Measurements from ENCODE around the gene DDX17. TPM values are rescaled to one million over a fixed set of nuclear protein-coding genes. Genes with fewer than 3 reads are reported as not detected.

DDX17 gene
- total and polyA plus RNA-seq, 9 of the 15 experiments (the other 6 are each of a cell fraction or from before 2014, with no cell fraction given): 17.6 to 421 (median 189) TPM

DNA sequence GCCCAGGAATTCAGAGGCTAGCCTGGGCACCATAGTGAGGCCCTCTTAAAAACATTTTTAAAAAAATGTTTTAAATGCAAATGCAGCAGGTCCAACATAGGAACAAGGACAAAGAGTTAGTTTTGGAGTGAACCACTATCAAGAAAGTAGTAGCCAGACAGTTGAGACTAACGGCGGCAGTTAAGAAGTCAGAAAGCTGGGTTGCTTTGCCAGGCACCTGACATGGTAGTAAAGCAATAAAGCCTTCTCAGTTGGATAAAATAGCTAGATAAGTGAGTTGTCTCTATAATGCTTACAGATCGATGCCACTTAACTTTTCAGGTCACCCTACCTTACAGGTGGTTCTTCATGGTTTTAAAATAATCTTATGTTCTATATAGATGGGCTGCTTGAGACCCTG is 16.9 kb upstream of the DDX17 start:
- Histone ChIP-seq H4K20me1 (replicated peaks; ENCODE audit: control insufficient read depth, insufficient read depth, low read length) (no peaks in the 10 kb centered on the region), H2AFZ (ENCODE audit: low read depth, low read length) (no peak overlapping the region), H3K4me2 (ENCODE audit: insufficient read depth, low read length) (no peak overlapping the region), H3K4me3 (no peak overlapping the region), H3K9ac (ENCODE audit: insufficient read depth in 1 of 2, low read depth in 2 of 2, low read length in 2 of 2) (no peak overlapping the region), H3K27ac (ENCODE audit: extremely low read depth, low read depth, low read length) (no peak overlapping the region), H3K27me3 (ENCODE audit: control insufficient read depth in 2 of 2, insufficient read depth in 2 of 2, low read length in 2 of 2) (no peaks in the 10 kb centered on the region), H3K36me3 (ENCODE audit: control insufficient read depth, insufficient read depth, low read length) (no peaks in the 10 kb centered on the region), H3K9me1 (ENCODE audit: control insufficient read depth, insufficient read depth, low read length) (no peaks in the 10 kb centered on the region), H3K9me3 (replicated peaks; ENCODE audit: control insufficient read depth, insufficient read depth, low read depth, low read length) (no peaks in the 10 kb centered on the region), H3K4me1 (replicated peaks in 1 of 2; ENCODE audit: control insufficient read depth in 2 of 2, insufficient read depth in 2 of 2, low read length in 2 of 2) (no peaks in the 10 kb centered on the region; a peak in 2 of 5 replicates), H3K79me2 (ENCODE audit: control insufficient read depth, insufficient read depth, low read length) (no peaks in the 10 kb centered on the region)
- BruUV-seq (replicated peaks): no TSS peak
- POLR2A ChIA-PET: interaction anchor here (2.5 kb wide), 1 partner anchor 8 kb away, joined by 11 read pairs; no protein-coding TSS in a partner anchor
- DNase-seq (ENCODE audit: extremely low read depth in 1 of 4, low spot score in 3 of 4): no peak
- in situ Hi-C loops (cut with MboI): no loop called here
- no peak for FAIRE-seq
- no peak for ATAC-seq
- CTCF ChIA-PET (ENCODE audit: low intra/inter-chr PET ratio): no interaction called here
- 81% methylated on average over 3 of the region's 3 CpGs for WGBS (ENCODE audit: insufficient coverage, low coverage, missing lambda C conversion rate)
- intact Hi-C loops (cut with micrococcal nuclease): no loop called here
- no peak for TF ChIP-seq ARID2 (IDR thresholded peaks at IDR 0.05)
- TF ChIP-seq JUND (IDR thresholded peaks at IDR 0.05; ENCODE audit: borderline replicate concordance, low read depth, low read length): no peak
- TF ChIP-seq JUND (tag; IDR thresholded peaks at IDR 0.05; ENCODE audit: borderline replicate concordance, low read depth, low read length): no peak
- TF ChIP-seq SRSF7 (optimal IDR thresholded peaks at IDR 0.05; ENCODE audit: low read depth, low read length): no peak
- no peak for TF ChIP-seq ZBED1 (IDR thresholded peaks at IDR 0.05)
- TF ChIP-seq ATF1 (CRISPR knock-in tag; IDR thresholded peaks at IDR 0.05): no peak
- no peak for TF ChIP-seq ATF1 (tag; IDR thresholded peaks at IDR 0.05)
- no peak for TF ChIP-seq CBFB (CRISPR knock-in tag; IDR thresholded peaks at IDR 0.05)
- no peak for TF ChIP-seq ZNF445 (CRISPR knock-in tag; IDR thresholded peaks at IDR 0.05; ENCODE audit: low read depth)
- TF ChIP-seq ZNF699 (CRISPR knock-in tag; IDR thresholded peaks at IDR 0.05; ENCODE audit: insufficient replicate concordance): no peak
- no peak for TF ChIP-seq C11orf30 (IDR thresholded peaks at IDR 0.05; ENCODE audit: low read depth)
- TF ChIP-seq NRF1 (conservative IDR thresholded peaks at IDR 0.05 in 1 of 2, IDR thresholded peaks at IDR 0.05 in 1 of 2): no peak
- TF ChIP-seq, protein P1, sequence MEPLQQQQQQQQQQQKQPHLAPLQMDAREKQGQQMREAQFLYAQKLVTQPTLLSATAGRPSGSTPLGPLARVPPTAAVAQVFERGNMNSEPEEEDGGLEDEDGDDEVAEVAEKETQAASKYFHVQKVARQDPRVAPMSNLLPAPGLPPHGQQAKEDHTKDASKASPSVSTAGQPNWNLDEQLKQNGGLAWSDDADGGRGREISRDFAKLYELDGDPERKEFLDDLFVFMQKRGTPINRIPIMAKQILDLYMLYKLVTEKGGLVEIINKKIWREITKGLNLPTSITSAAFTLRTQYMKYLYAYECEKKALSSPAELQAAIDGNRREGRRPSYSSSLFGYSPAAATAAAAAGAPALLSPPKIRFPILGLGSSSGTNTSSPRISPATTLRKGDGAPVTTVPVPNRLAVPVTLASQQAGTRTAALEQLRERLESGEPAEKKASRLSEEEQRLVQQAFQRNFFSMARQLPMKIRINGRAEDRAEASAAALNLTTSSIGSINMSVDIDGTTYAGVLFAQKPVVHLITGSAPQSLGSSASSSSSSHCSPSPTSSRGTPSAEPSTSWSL (CRISPR knock-in tag; IDR thresholded peaks at IDR 0.05; ENCODE audit: borderline replicate concordance): no peak
- TF ChIP-seq PURB (CRISPR knock-in tag; IDR thresholded peaks at IDR 0.05; ENCODE audit: low read depth): no peak
- TF ChIP-seq MAFF (IDR thresholded peaks at IDR 0.05; ENCODE audit: low read length): no peak
- TF ChIP-seq SREBF1 (IDR thresholded peaks at IDR 0.05; ENCODE audit: borderline replicate concordance, low read depth, low read length): no peak
- no peak for TF ChIP-seq CBX5 (IDR thresholded peaks at IDR 0.05; ENCODE audit: borderline replicate concordance, low read depth)
- TF ChIP-seq MAFK (IDR thresholded peaks at IDR 0.05; ENCODE audit: low read length): no peak
- no peak for TF ChIP-seq ZNF324 (CRISPR knock-in tag; IDR thresholded peaks at IDR 0.05)
- TF ChIP-seq MCM5 (IDR thresholded peaks at IDR 0.05; ENCODE audit: low read depth): no peak
- no peak for TF ChIP-seq PHF21A (IDR thresholded peaks at IDR 0.05; ENCODE audit: borderline replicate concordance, low read depth)
